SK-N-SH (cell line): ENCODE measurements around the gene TCEA3.
A peak's percentile ranks its signal among the peaks of the same experiment; 100 is the strongest.

Source experiments
- CHD2 ChIP-seq: fragments of 150-350 bp; IDR thresholded peaks from 2 replicates; pipeline ENCODE4 v1.6.1; 2018; ENCODE audit warnings: low read length; ENCODE audit not compliant: partially characterized antibody
- CTCF ChIP-seq: fragments of 200-600 bp; sonication (generic); IDR thresholded peaks from 2 replicates; pipeline ENCODE4 v1.6.1; 2017; ENCODE audit warnings: antibody characterized with exemption, mild to moderate bottlenecking, moderate library complexity
- EP300 ChIP-seq, 2 experiments: IDR thresholded peaks; 2 replicates each; pipeline versions ENCODE4 v1.4.0 to v1.6.1; 2012; ENCODE audit warnings: borderline replicate concordance in 1 of 2, low read depth in 1 of 2, low read length in 1 of 2
- FOXJ3 ChIP-seq: sonication (generic); formaldehyde crosslinking; IDR thresholded peaks from 2 replicates; pipeline ENCODE4 v1.5.1; 2020; ENCODE audit warnings: mild to moderate bottlenecking, missing genetic modification reagents
- JUND ChIP-seq: IDR thresholded peaks from 2 replicates; pipeline ENCODE4 v1.4.0; 2012
- SMC3 ChIP-seq: IDR thresholded peaks from 2 replicates; pipeline ENCODE4 v1.6.1; 2012; ENCODE audit warnings: low read depth, low read length, improper control_type of control experiment
- TAF1 ChIP-seq: IDR thresholded peaks from 2 replicates; pipeline ENCODE4 v1.6.1; 2012; ENCODE audit warnings: low read depth, mild to moderate bottlenecking, low read length, moderate library complexity, borderline replicate concordance
- USF2 ChIP-seq: fragments of 150-350 bp; IDR thresholded peaks from 2 replicates; pipeline ENCODE4 v1.6.1; 2017; ENCODE audit warnings: antibody characterized with exemption, low read length, low read depth, borderline replicate concordance
- ZBTB33 ChIP-seq: IDR thresholded peaks from 2 replicates; pipeline ENCODE4 v1.4.0; 2012; ENCODE audit warnings: low read depth, borderline replicate concordance

- TF ChIP-seq CTCF (no peak), SMC3 (no peak), USF2 (no peak), EP300 (IDR thresholded peaks at IDR 0.05; ENCODE audit: borderline replicate concordance in 1 of 2, low read depth in 1 of 2, low read length in 1 of 2) (peak in 1 of 2 experiments; percentile 42; a peak in 1 of 4 replicates), ZBTB33 (no peak), CHD2 (peak; percentile 48), TAF1 (no peak), FOXJ3 (CRISPR knock-in tag) (no peak), JUND (no peak)
Measured at GRCh38 chr1:23417570-23417969, 7.0 kb downstream of the TCEA3 start.
